DND-41 (cell line): ENCODE data around the gene VWA3B.

ENCODE experiments used
- EZH2 ChIP-seq: IDR thresholded peaks from 3 replicates; pipeline ENCODE4 v1.6.1; 2012; ENCODE audit warnings: borderline replicate concordance, low read depth, mild to moderate bottlenecking, moderate library complexity, low read length, inconsistent platforms; ENCODE audit not compliant: severe bottlenecking
- TF ChIP-seq, protein P1 (sequence below): IDR thresholded peaks from 2 replicates; pipeline ENCODE4 v1.5.1; 2012; ENCODE audit warnings: borderline replicate concordance, low read length, moderate library complexity, mild to moderate bottlenecking; ENCODE audit not compliant: poor library complexity, severe bottlenecking; ENCODE audit errors: extremely low read depth

DNA sequence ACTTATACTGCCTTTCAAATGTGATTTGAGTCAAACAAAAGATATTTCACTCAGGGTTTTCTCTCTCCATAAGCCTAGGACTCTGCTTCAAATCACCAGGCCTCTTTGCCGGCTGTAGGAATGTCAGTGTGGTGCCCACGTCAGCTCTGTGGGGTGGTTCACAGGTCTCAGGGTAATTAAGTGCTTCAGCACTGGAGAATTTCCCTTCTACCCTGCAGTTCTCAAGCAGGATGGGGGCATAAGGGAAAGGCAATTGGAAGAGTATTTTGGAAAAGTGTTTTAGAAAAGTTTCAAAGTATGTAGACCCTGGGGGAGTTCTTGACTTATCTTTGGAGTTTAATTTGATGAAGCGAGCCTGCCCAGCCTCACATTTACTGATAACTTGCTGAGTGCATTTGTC lies 268.9 kb downstream of the VWA3B start:
- TF ChIP-seq EZH2: no peak
- TF ChIP-seq, protein P1, sequence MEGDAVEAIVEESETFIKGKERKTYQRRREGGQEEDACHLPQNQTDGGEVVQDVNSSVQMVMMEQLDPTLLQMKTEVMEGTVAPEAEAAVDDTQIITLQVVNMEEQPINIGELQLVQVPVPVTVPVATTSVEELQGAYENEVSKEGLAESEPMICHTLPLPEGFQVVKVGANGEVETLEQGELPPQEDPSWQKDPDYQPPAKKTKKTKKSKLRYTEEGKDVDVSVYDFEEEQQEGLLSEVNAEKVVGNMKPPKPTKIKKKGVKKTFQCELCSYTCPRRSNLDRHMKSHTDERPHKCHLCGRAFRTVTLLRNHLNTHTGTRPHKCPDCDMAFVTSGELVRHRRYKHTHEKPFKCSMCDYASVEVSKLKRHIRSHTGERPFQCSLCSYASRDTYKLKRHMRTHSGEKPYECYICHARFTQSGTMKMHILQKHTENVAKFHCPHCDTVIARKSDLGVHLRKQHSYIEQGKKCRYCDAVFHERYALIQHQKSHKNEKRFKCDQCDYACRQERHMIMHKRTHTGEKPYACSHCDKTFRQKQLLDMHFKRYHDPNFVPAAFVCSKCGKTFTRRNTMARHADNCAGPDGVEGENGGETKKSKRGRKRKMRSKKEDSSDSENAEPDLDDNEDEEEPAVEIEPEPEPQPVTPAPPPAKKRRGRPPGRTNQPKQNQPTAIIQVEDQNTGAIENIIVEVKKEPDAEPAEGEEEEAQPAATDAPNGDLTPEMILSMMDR: no peak
